Naive B cell (primary cell): ENCODE measurements around the gene IL34. TPM values are rescaled to one million over a fixed set of nuclear protein-coding genes. Genes with fewer than 3 reads are reported as not detected.

Source experiments
- ATAC-seq, 2 donors: fragments of 150-1000 bp; cut with Tn5 transposase; 2 replicates each; pipeline ENCODE4 v1.10.0; 2021; ENCODE audit warnings: low read depth in 2 of 2, mild to moderate bottlenecking in 2 of 2, moderate library complexity in 2 of 2
- DNase-seq: peaks from one replicate; pipeline ENCODE4 v3.0.0; 2022
- H3K27ac Mint-ChIP-seq, 6 donors: one replicate each; pipeline ENCODE4 v1.8.0; 2020 to 2022; ENCODE audit warnings: mild to moderate bottlenecking in 6 of 6, mixed read lengths in 6 of 6, moderate library complexity in 5 of 6, inconsistent platforms in 2 of 6
- H3K27me3 Mint-ChIP-seq, 3 donors: one replicate each; pipeline ENCODE4 v1.8.0; 2021 to 2022; ENCODE audit warnings: mixed read lengths in 3 of 3, mild to moderate bottlenecking in 1 of 3
- H3K36me3 Mint-ChIP-seq, 2 donors: one replicate each; pipeline ENCODE4 v1.8.0; 2020 to 2022; ENCODE audit warnings: mixed read lengths in 2 of 2, inconsistent platforms in 1 of 2, mild to moderate bottlenecking in 1 of 2
- H3K4me1 Mint-ChIP-seq, 3 donors: one replicate each; pipeline ENCODE4 v1.8.0; 2020 to 2022; ENCODE audit warnings: mixed read lengths in 3 of 3, inconsistent platforms in 1 of 3, mild to moderate bottlenecking in 1 of 3, moderate library complexity in 1 of 3
- H3K4me3 Mint-ChIP-seq, 8 donors: one replicate each; pipeline ENCODE4 v1.8.0; 2020 to 2022; ENCODE audit warnings: mild to moderate bottlenecking in 8 of 8, mixed read lengths in 8 of 8, moderate library complexity in 8 of 8, inconsistent platforms in 2 of 8
- H3K9me3 Mint-ChIP-seq, 7 donors: one replicate each; pipeline ENCODE4 v1.8.0; 2020 to 2022; ENCODE audit warnings: mixed read lengths in 7 of 7, mild to moderate bottlenecking in 5 of 7, inconsistent platforms in 2 of 7, moderate library complexity in 1 of 7
- polyA plus RNA-seq, 6 donors: library from polyadenylated mRNA; unstranded; fragments of 300-500 nt; fragmentation: Illumina TruSeq; gene quantifications; one replicate each; pipeline ENCODE4 v1.2.3, GENCODE V29; 2021; ENCODE audit warnings: low read depth in 6 of 6

IL34 gene
- polyA plus RNA-seq, 6 donors from 2014 or later: not detected

- Mint-ChIP-seq H3K36me3 (no peaks in the 10 kb centered on the region), H3K4me3 (peak overlapping the region in 3 of 8 donors; percentile 32 to 41 (median 40)), H3K27me3 (peaks cover 0 to 11% (median 4%) of the 10 kb centered on the region in 3 donors), H3K27ac (no peak overlapping the region), H3K9me3 (no peaks in the 10 kb centered on the region), H3K4me1 (peaks cover 4 to 9% (median 7%) of the 10 kb centered on the region in 3 donors)
- no peak for ATAC-seq
- DNase-seq: no peak
Measured at GRCh38 chr16:70687671-70688245, 41.4 kb downstream of the IL34 start.

GRCh38 chr16:70688246-70688742, 41.9 kb downstream of the IL34 start:
- no peak for DNase-seq
- no peak for ATAC-seq
- Mint-ChIP-seq H3K27ac (no peak overlapping the region), H3K4me3 (no peak overlapping the region), H3K4me1 (peaks cover 4 to 9% (median 7%) of the 10 kb centered on the region in 3 donors), H3K9me3 (no peaks in the 10 kb centered on the region), H3K27me3 (peaks cover 0 to 11% (median 4%) of the 10 kb centered on the region in 3 donors), H3K36me3 (peaks cover 0 to 5% of the 10 kb centered on the region in 2 donors)

GRCh38 chr16:70689035-70689969, 42.9 kb downstream of the IL34 start:
- peaks cover 4 to 9% (median 7%) of the 10 kb centered on the region in 3 donors for H3K4me1 Mint-ChIP-seq
- no peak overlapping the region for H3K4me3 Mint-ChIP-seq
- H3K27me3 Mint-ChIP-seq: peaks cover 0 to 7% (median 4%) of the 10 kb centered on the region in 3 donors
- peak overlapping the region in 1 of 6 donors; percentile 47 for H3K27ac Mint-ChIP-seq
- no peaks in the 10 kb centered on the region for H3K9me3 Mint-ChIP-seq
- ATAC-seq: no peak
- peaks cover 0 to 6% of the 10 kb centered on the region in 2 donors for H3K36me3 Mint-ChIP-seq
- DNase-seq: no peak

GRCh38 chr16:70689970-70690891, 43.9 kb downstream of the IL34 start:
- Mint-ChIP-seq H3K9me3 (no peaks in the 10 kb centered on the region), H3K27ac (peak overlapping the region in 1 of 6 donors; percentile 65)

GRCh38 chr16:70691223-70692129, 45.1 kb downstream of the IL34 start:
- Mint-ChIP-seq H3K4me1 (peaks cover 4 to 7% (median 7%) of the 10 kb centered on the region in 3 donors), H3K9me3 (no peaks in the 10 kb centered on the region), H3K27me3 (peaks cover 0 to 4% (median 0%) of the 10 kb centered on the region in 3 donors), H3K4me3 (peak overlapping the region in 1 of 8 donors; percentile 10), H3K27ac (no peak overlapping the region), H3K36me3 (peaks cover 0 to 6% of the 10 kb centered on the region in 2 donors)
- ATAC-seq: no peak
- no peak for DNase-seq

More at GRCh38 chr16:70689970-70690891, 43.9 kb downstream of the IL34 start:
- ATAC-seq (no peak), DNase-seq (no peak)
- no peak overlapping the region for H3K4me3 Mint-ChIP-seq
- peaks cover 4 to 8% (median 7%) of the 10 kb centered on the region in 3 donors for H3K4me1 Mint-ChIP-seq
- peaks cover 0 to 6% of the 10 kb centered on the region in 2 donors for H3K36me3 Mint-ChIP-seq
- peaks cover 0 to 4% (median 0%) of the 10 kb centered on the region in 3 donors for H3K27me3 Mint-ChIP-seq

- H3K27ac Mint-ChIP-seq: no peak overlapping the region
- H3K4me3 Mint-ChIP-seq: no peak overlapping the region
- peaks cover 3 to 6% (median 3%) of the 10 kb centered on the region in 3 donors for H3K4me1 Mint-ChIP-seq
- H3K27me3 Mint-ChIP-seq: peaks cover 0 to 3% (median 0%) of the 10 kb centered on the region in 3 donors
- no peak for DNase-seq
- no peaks in the 10 kb centered on the region for H3K9me3 Mint-ChIP-seq
- peaks cover 0 to 6% of the 10 kb centered on the region in 2 donors for H3K36me3 Mint-ChIP-seq
- no peak for ATAC-seq
Measured at GRCh38 chr16:70692130-70692872, 45.9 kb downstream of the IL34 start.

GRCh38 chr16:70692873-70693671, 46.7 kb downstream of the IL34 start:
- ATAC-seq (no peak), DNase-seq (no peak)
- H3K4me3 Mint-ChIP-seq: no peak overlapping the region
- no peaks in the 10 kb centered on the region for H3K9me3 Mint-ChIP-seq
- H3K27me3 Mint-ChIP-seq: no peaks in the 10 kb centered on the region
- no peak overlapping the region for H3K27ac Mint-ChIP-seq
- peaks cover 0 to 6% of the 10 kb centered on the region in 2 donors for H3K36me3 Mint-ChIP-seq
- peaks cover 0 to 3% (median 0%) of the 10 kb centered on the region in 3 donors for H3K4me1 Mint-ChIP-seq

GRCh38 chr16:70694088-70694867, 47.9 kb downstream of the IL34 start:
- no peaks in the 10 kb centered on the region for H3K9me3 Mint-ChIP-seq
- H3K4me3 Mint-ChIP-seq: peak overlapping the region in 1 of 8 donors; percentile 52
- H3K27ac Mint-ChIP-seq: no peak overlapping the region
- no peaks in the 10 kb centered on the region for H3K27me3 Mint-ChIP-seq
- DNase-seq: no peak
- ATAC-seq: no peak
- peaks cover 0 to 3% (median 0%) of the 10 kb centered on the region in 3 donors for H3K4me1 Mint-ChIP-seq
- H3K36me3 Mint-ChIP-seq: peaks cover 0 to 10% of the 10 kb centered on the region in 2 donors

GRCh38 chr16:70694868-70695218, 48.5 kb downstream of the IL34 start:
- Mint-ChIP-seq H3K4me3 (no peak overlapping the region), H3K4me1 (peaks cover 0 to 3% (median 0%) of the 10 kb centered on the region in 3 donors), H3K36me3 (peaks cover 0 to 13% of the 10 kb centered on the region in 2 donors), H3K27ac (no peak overlapping the region), H3K27me3 (no peaks in the 10 kb centered on the region), H3K9me3 (no peaks in the 10 kb centered on the region)
- DNase-seq (no peak), ATAC-seq (no peak)

GRCh38 chr16:70695331-70696070, 49.1 kb downstream of the IL34 start:
- Mint-ChIP-seq H3K9me3 (no peaks in the 10 kb centered on the region), H3K4me1 (peaks cover 0 to 3% (median 0%) of the 10 kb centered on the region in 3 donors), H3K27me3 (no peaks in the 10 kb centered on the region), H3K27ac (peak overlapping the region in 3 of 6 donors; percentile 57 to 74 (median 62)), H3K36me3 (peaks cover 0 to 13% of the 10 kb centered on the region in 2 donors), H3K4me3 (no peak overlapping the region)
- DNase-seq (no peak), ATAC-seq (no peak)
